Fibroblast of the aortic adventitia (primary cell): ENCODE measurements around the gene MAGEF1. TPM values are rescaled to one million over a fixed set of nuclear protein-coding genes. Genes with fewer than 3 reads are reported as not detected.

ENCODE experiments used
- DNase-seq: peaks from one replicate; pipeline ENCODE4 v3.0.0-alpha.2; 2010; ENCODE audit warnings: low read depth
- H3K4me3 ChIP-seq: 2 replicates; pipeline ENCODE4 v1.5.1; 2011; ENCODE audit warnings: low read depth, mild to moderate bottlenecking, control low read depth, low read length, moderate library complexity
- total RNA-seq: library from RNA; depleted of rRNA; stranded (reverse); fragments of >200 nt; gene quantifications from 2 replicates; pipeline ENCODE4 v1.2.3, GENCODE V29; 2012; ENCODE audit warnings: low replicate concordance
- TF ChIP-seq, protein P1 (sequence below): IDR thresholded peaks from 2 replicates; pipeline ENCODE4 v1.5.1; 2011; ENCODE audit warnings: mild to moderate bottlenecking, low read length, control low read depth, inconsistent platforms; ENCODE audit not compliant: insufficient read depth

The MAGEF1 gene
- total RNA-seq, 1 donor: 16.8 TPM

DNA sequence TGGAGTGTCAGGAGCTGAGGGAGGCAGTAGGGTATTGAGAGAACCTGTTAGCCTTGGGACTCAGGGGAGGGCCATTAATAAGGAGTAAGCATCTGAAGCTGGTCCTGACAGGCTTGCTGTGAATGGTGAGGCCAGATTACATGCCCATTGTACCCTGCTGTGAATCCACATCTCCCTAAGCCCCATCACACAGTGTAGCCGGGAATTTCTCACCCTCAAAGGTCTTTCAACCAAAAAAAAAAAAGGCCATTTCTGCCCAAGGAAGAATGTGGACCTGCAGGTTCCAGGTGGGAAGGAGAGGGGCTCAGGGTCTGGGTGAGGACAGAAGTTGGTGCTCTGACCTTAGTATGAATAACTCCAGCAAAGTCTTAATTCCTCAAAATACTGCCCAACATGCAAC, 37.2 kb downstream of the MAGEF1 start:
- TF ChIP-seq, protein P1, sequence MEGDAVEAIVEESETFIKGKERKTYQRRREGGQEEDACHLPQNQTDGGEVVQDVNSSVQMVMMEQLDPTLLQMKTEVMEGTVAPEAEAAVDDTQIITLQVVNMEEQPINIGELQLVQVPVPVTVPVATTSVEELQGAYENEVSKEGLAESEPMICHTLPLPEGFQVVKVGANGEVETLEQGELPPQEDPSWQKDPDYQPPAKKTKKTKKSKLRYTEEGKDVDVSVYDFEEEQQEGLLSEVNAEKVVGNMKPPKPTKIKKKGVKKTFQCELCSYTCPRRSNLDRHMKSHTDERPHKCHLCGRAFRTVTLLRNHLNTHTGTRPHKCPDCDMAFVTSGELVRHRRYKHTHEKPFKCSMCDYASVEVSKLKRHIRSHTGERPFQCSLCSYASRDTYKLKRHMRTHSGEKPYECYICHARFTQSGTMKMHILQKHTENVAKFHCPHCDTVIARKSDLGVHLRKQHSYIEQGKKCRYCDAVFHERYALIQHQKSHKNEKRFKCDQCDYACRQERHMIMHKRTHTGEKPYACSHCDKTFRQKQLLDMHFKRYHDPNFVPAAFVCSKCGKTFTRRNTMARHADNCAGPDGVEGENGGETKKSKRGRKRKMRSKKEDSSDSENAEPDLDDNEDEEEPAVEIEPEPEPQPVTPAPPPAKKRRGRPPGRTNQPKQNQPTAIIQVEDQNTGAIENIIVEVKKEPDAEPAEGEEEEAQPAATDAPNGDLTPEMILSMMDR: no peak
- no peak overlapping the region for H3K4me3 ChIP-seq
- no peak for DNase-seq

GRCh38 chr3:184672977-184673870, 38.6 kb downstream of the MAGEF1 start:
- no peak overlapping the region for H3K4me3 ChIP-seq
- TF ChIP-seq, protein P1: no peak
- no peak for DNase-seq

DNA sequence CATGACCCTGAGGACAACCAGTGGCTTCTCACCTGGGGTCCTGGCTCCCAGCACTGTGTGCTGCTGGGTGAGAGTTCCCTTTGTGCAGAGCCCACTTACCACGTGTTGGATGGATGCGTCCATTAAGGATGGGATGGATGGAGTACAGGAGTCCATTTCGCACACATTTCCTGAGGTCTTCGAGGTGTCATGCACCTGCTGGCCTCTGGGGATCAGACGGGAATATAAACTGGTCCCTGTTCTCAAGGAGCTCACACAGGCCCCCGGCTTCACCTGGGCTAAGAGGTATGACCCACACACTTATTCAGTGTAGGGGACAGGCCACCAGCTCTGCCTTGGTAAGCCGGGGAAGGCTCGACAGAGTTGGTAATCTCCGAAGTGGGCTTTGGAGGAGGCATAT, 39.5 kb downstream of the MAGEF1 start:
- H3K4me3 ChIP-seq: no peak overlapping the region
- TF ChIP-seq, protein P1: no peak
- DNase-seq: no peak

GRCh38 chr3:184670091-184670602, 41.7 kb downstream of the MAGEF1 start:
- no peak for DNase-seq
- TF ChIP-seq, protein P1: no peak
- H3K4me3 ChIP-seq: no peak overlapping the region

DNA sequence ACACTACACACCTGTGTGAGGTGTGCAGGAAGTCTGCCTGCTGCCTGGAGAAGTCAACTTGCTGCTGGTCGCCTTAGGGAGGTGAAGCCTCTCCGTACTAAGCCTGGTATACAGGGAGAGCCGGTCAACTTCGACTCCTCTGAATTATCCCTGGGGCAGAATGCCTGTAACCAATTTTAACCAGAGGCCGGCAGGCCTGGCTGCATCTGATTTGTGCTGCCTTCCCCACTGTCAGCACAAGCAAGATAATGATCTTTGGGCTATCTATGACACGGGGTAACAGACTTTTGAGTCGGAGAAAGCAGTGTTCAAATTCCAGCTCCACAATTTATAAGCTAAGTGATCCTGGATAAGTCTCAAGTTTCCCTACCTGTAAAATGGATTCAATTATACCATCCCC, 42.3 kb downstream of the MAGEF1 start:
- no peak overlapping the region for H3K4me3 ChIP-seq
- DNase-seq: no peak
- TF ChIP-seq, protein P1: no peak

DNA sequence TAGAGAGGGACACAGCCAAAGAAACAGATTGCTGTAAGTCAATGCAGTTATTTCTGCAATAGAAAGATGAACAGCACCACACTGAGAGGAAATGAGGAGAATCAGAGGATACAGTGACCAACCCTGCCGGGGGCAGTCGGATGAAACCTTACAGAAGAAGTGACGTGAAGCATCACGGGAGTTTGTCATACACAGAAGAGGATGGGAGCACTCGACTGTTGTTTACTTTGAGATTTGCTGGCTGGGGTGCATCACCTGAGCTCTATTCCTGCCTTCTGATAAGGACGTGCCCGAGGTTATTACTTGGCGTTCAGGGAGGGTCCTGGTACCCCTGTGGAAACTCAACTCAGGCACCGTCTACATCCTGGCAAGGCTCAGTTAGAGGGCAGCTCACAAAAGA, 45.4 kb downstream of the MAGEF1 start:
- TF ChIP-seq, protein P1: no peak
- H3K4me3 ChIP-seq: no peak overlapping the region
- DNase-seq: no peak

GRCh38 chr3:184665101-184665500, 46.8 kb downstream of the MAGEF1 start:
- TF ChIP-seq, protein P1: no peak
- no peak overlapping the region for H3K4me3 ChIP-seq
- DNase-seq: no peak
